IMR-90 (cell line): ENCODE data around the gene LRRTM4. TPM values are rescaled to one million over a fixed set of nuclear protein-coding genes. Genes with fewer than 3 reads are reported as not detected.

Experiments
- ATAC-seq: fragments of 200-7000 bp; cut with Tn5 transposase; 2 replicates; pipeline ENCODE4 v1.9.1; 2020; ENCODE audit warnings: low read depth, mild to moderate bottlenecking, moderate library complexity
- BruUV-seq: library from RNA; stranded (reverse); fragments of 400-500 nt; replicated peaks from 2 replicates; lab custom pipeline; 2021; lab: Mats Ljungman, UMichigan
- CTCF ChIA-PET: fragments of 300-600 bp; formaldehyde crosslinking; extraction: SDS; loops from one replicate; lab custom pipeline; 2021; ENCODE audit warnings: antibody characterized with exemption; lab: Yijun Ruan, JAX
- POLR2A ChIA-PET: fragments of 300-600 bp; sonication (Branson Sonifier 250); formaldehyde crosslinking; loops from one replicate; lab custom pipeline; 2022; ENCODE audit warnings: antibody characterized with exemption; ENCODE audit not compliant: unreplicated experiment; lab: Charles Lee
- DNase-seq: peaks from one replicate; pipeline ENCODE4 v3.0.0; 2013
- H2AFZ ChIP-seq: replicated peaks from 2 replicates; pipeline ENCODE3; 2013; ENCODE audit warnings: low read length, mild to moderate bottlenecking; ENCODE audit not compliant: poor library complexity
- H2AK5ac ChIP-seq: 2 replicates; pipeline ENCODE4 v1.6.1; 2013; ENCODE audit warnings: low read depth, low read length, inconsistent platforms
- H2AK9ac ChIP-seq: replicated peaks from 2 replicates; pipeline ENCODE3; 2013; ENCODE audit warnings: mild to moderate bottlenecking, low read depth, low read length, moderate library complexity; ENCODE audit not compliant: poor library complexity
- H2BK120ac ChIP-seq: 2 replicates; pipeline ENCODE4 v1.6.1; 2013; ENCODE audit warnings: low read depth, low read length, inconsistent platforms
- H2BK15ac ChIP-seq: 3 replicates; pipeline ENCODE4 v1.6.1; 2013; ENCODE audit warnings: low read depth, low read length, inconsistent platforms
- H2BK20ac ChIP-seq: 2 replicates; pipeline ENCODE4 v1.6.1; 2013; ENCODE audit warnings: low read depth, mild to moderate bottlenecking, inconsistent platforms, low read length, moderate library complexity
- H2BK5ac ChIP-seq: 2 replicates; pipeline ENCODE4 v1.6.1; 2013; ENCODE audit warnings: mild to moderate bottlenecking, low read depth, low read length, inconsistent platforms; ENCODE audit not compliant: poor library complexity, severe bottlenecking
- H3K14ac ChIP-seq: replicated peaks from 2 replicates; pipeline ENCODE4 v1.6.1; 2013; ENCODE audit warnings: low read depth, low read length, inconsistent platforms
- H3K18ac ChIP-seq: 2 replicates; pipeline ENCODE4 v1.6.1; 2013; ENCODE audit warnings: low read depth, low read length, control low read depth
- H3K23ac ChIP-seq: 2 replicates; pipeline ENCODE4 v1.6.1; 2013; ENCODE audit warnings: low read depth, low read length, inconsistent platforms
- H3K27ac ChIP-seq: 2 replicates; pipeline ENCODE4 v1.5.1; 2013; ENCODE audit warnings: mild to moderate bottlenecking, control low read depth, low read length; ENCODE audit not compliant: insufficient read depth
- H3K27me3 ChIP-seq: 2 replicates; pipeline ENCODE4 v1.6.1; 2013; ENCODE audit warnings: low read length; ENCODE audit not compliant: control insufficient read depth, insufficient read depth
- H3K36me3 ChIP-seq: 2 replicates; pipeline ENCODE4 v1.6.1; 2013; ENCODE audit warnings: low read length, mixed read lengths; ENCODE audit not compliant: control insufficient read depth, insufficient read depth
- H3K4ac ChIP-seq: 2 replicates; pipeline ENCODE4 v1.6.1; 2013; ENCODE audit warnings: low read depth, low read length, inconsistent platforms
- H3K4me1 ChIP-seq: 2 replicates; pipeline ENCODE4 v1.6.1; 2013; ENCODE audit warnings: low read length, mixed read lengths; ENCODE audit not compliant: control insufficient read depth, insufficient read depth
- H3K4me2 ChIP-seq: 2 replicates; pipeline ENCODE4 v1.6.1; 2013; ENCODE audit warnings: low read depth, mild to moderate bottlenecking, control low read depth, low read length, moderate library complexity
- H3K4me3 ChIP-seq: 2 replicates; pipeline ENCODE4 v1.5.1; 2013; ENCODE audit warnings: low read depth, mild to moderate bottlenecking, control low read depth, low read length, moderate library complexity; ENCODE audit not compliant: insufficient read depth
- H3K56ac ChIP-seq: 2 replicates; pipeline ENCODE4 v1.6.1; 2013; ENCODE audit warnings: low read length, inconsistent platforms; ENCODE audit not compliant: insufficient read depth; ENCODE audit errors: extremely low read depth
- H3K79me1 ChIP-seq, 2 experiments: 2 replicates each; pipeline ENCODE4 v1.6.1; 2013; ENCODE audit warnings: low read length in 2 of 2, inconsistent platforms in 1 of 2, low read depth in 1 of 2
- H3K9ac ChIP-seq: 2 replicates; pipeline ENCODE4 v1.6.1; 2013; ENCODE audit warnings: low read depth, low read length, control low read depth
- H3K9me1 ChIP-seq: 2 replicates; pipeline ENCODE4 v1.6.1; 2013; ENCODE audit warnings: low read length, inconsistent platforms; ENCODE audit not compliant: insufficient read depth
- H3K9me3 ChIP-seq: 2 replicates; pipeline ENCODE4 v1.6.1; 2013; ENCODE audit warnings: low read length; ENCODE audit not compliant: control insufficient read depth, insufficient read depth
- H4K20me1 ChIP-seq: 2 replicates; pipeline ENCODE4 v1.6.1; 2013; ENCODE audit warnings: low read length, inconsistent platforms; ENCODE audit not compliant: insufficient read depth
- H4K5ac ChIP-seq: 2 replicates; pipeline ENCODE4 v1.6.1; 2013; ENCODE audit warnings: mild to moderate bottlenecking, low read depth, low read length, control low read depth
- H4K8ac ChIP-seq, 2 experiments: 2 replicates each; pipeline ENCODE4 v1.6.1; 2013; ENCODE audit warnings: low read depth in 2 of 2, low read length in 2 of 2, control low read depth in 1 of 2, inconsistent platforms in 1 of 2
- H4K91ac ChIP-seq: 2 replicates; pipeline ENCODE4 v1.6.1; 2013; ENCODE audit warnings: low read depth, low read length, inconsistent platforms; ENCODE audit not compliant: insufficient read depth
- CEBPB ChIP-seq: IDR thresholded peaks from 2 replicates; pipeline ENCODE4 v1.6.1; 2012; ENCODE audit warnings: low read depth, low read length, improper control_type of control experiment
- FOS ChIP-seq: fragments of 150-350 bp; IDR thresholded peaks from 2 replicates; pipeline ENCODE4 v1.6.1; 2016; ENCODE audit warnings: low read depth, low read length
- NFE2L2 ChIP-seq: fragments of 150-350 bp; IDR thresholded peaks from 2 replicates; pipeline ENCODE4 v1.6.1; 2016; ENCODE audit warnings: low read depth, mild to moderate bottlenecking, low read length
- whole genome bisulfite sequencing, 2 experiments: methylation state at CpG; one replicate each; pipeline versions ENCODE4 v1.1.5 to v1.1.7; 2013; ENCODE audit warnings: missing lambda C conversion rate in 2 of 2; ENCODE audit not compliant: insufficient read length in 1 of 2; ENCODE audit errors: extremely low coverage in 2 of 2; 5-methylcytosine and 5-hydroxymethylcytosine counted together
- dilution Hi-C: fragments of 300-500 bp; cut with HindIII; formaldehyde crosslinking; loops from one replicate; pipeline ENCODE4 v1.14.3; 2018; ENCODE audit warnings: low sequenced_read_pairs; ENCODE audit not compliant: unreplicated experiment
- in situ Hi-C: fragments of 300-500 bp; cut with MboI; formaldehyde crosslinking; loops from 3 replicates; pipeline ENCODE4 v1.14.3; 2019; ENCODE audit warnings: low sequenced_read_pairs, inconsistent platforms, mixed read lengths
- intact Hi-C: fragments of 100-400 bp; cut with micrococcal nuclease; formaldehyde crosslinking; loops from 2 replicates; pipeline ENCODE4 v1.10.0; 2022
- polyA plus RNA-seq, 3 experiments: library from polyadenylated mRNA; depleted of rRNA; stranded (reverse); fragments of >200 nt; gene quantifications; 2 replicates each; pipeline ENCODE4 v1.2.3, GENCODE V29; 2012; ENCODE audit warnings: low replicate concordance in 1 of 3
- total RNA-seq: library from RNA; depleted of rRNA; stranded (reverse); fragments of >200 nt; gene quantifications from 2 replicates; pipeline ENCODE4 v1.2.3, GENCODE V29; 2012

LRRTM4 gene
- total and polyA plus RNA-seq, 2 of the 4 experiments (the other 2 are of a cell fraction): not detected

- H3K79me1 ChIP-seq: no peaks in the 10 kb centered on the region
- H3K56ac ChIP-seq: no peak overlapping the region
- H3K9ac ChIP-seq: no peak overlapping the region
- no peak for TF ChIP-seq NFE2L2
- TF ChIP-seq CEBPB: no peak
- TF ChIP-seq FOS: no peak
- no peak overlapping the region for H2AK9ac ChIP-seq
- no peak overlapping the region for H3K4me3 ChIP-seq
- intact Hi-C loops: no loop called here
- H3K9me3 ChIP-seq: 0 out of 2 replicates have a peak, but pooled peaks cover 2% of the 10 kb centered on the region
- no peak for DNase-seq
- H3K27ac ChIP-seq: no peak overlapping the region
- no peak overlapping the region for H2BK20ac ChIP-seq
- BruUV-seq: no TSS peak
- H4K8ac ChIP-seq: no peak overlapping the region
- CTCF ChIA-PET: no interaction called here
- H3K23ac ChIP-seq: no peak overlapping the region
- no peaks in the 10 kb centered on the region for H3K9me1 ChIP-seq
- no peak overlapping the region for H4K91ac ChIP-seq
- H2AFZ ChIP-seq: no peak overlapping the region
- no peaks in the 10 kb centered on the region for H3K4me1 ChIP-seq
- no peaks in the 10 kb centered on the region for H3K27me3 ChIP-seq
- H3K4me2 ChIP-seq: no peak overlapping the region
- WGBS, 2 experiments: no CpG with 5 or more reads among the region's 4 CpGs
- no peak overlapping the region for H3K14ac ChIP-seq
- no peak overlapping the region for H4K5ac ChIP-seq
- POLR2A ChIA-PET: no interaction called here
- H3K4ac ChIP-seq: no peak overlapping the region
- H2BK120ac ChIP-seq: no peak overlapping the region
- no peaks in the 10 kb centered on the region for H3K36me3 ChIP-seq
- no peak overlapping the region for H2AK5ac ChIP-seq
- H2BK5ac ChIP-seq: no peak overlapping the region
- no peak overlapping the region for H2BK15ac ChIP-seq
- in situ Hi-C loops: no loop called here
- no peak for ATAC-seq
- no peak overlapping the region for H3K18ac ChIP-seq
- H4K20me1 ChIP-seq: no peaks in the 10 kb centered on the region
- dilution Hi-C loops: no loop called here
Measured at GRCh38 chr2:77513191-77513590, 9.0 kb downstream of the LRRTM4 start.
